GM23338 (cell line): ENCODE data around the gene GUCY2C.

ENCODE experiments used
- CREB1 ChIP-seq: fragments of 250-450 bp; sonication (Bioruptor Pico); IDR thresholded peaks from 2 replicates; pipeline ENCODE4 v1.5.0; 2020; ENCODE audit warnings: low read depth, mild to moderate bottlenecking, moderate library complexity
- EZH2 ChIP-seq: fragments of 200-600 bp; sonication (generic); IDR thresholded peaks from one replicate; pipeline ENCODE4 v1.8.0; 2017; ENCODE audit warnings: antibody characterized with exemption, mild to moderate bottlenecking, low read depth; ENCODE audit not compliant: unreplicated experiment
- TF ChIP-seq, protein P1 (sequence below): IDR thresholded peaks from one replicate; pipeline ENCODE4 v1.6.1; 2018; ENCODE audit warnings: antibody characterized with exemption; ENCODE audit not compliant: unreplicated experiment
- TF ChIP-seq, protein P2 (sequence below), 2 experiments: fragments of 200-600 bp in 1 of 2; sonication (generic) in 1 of 2; conservative IDR thresholded peaks; 2 replicates each; pipeline versions ENCODE4 v1.5.1 to v1.6.1; 2016 to 2017; ENCODE audit warnings: antibody characterized with exemption in 2 of 2, low read depth in 2 of 2, mild to moderate bottlenecking in 2 of 2, moderate library complexity in 1 of 2

DNA sequence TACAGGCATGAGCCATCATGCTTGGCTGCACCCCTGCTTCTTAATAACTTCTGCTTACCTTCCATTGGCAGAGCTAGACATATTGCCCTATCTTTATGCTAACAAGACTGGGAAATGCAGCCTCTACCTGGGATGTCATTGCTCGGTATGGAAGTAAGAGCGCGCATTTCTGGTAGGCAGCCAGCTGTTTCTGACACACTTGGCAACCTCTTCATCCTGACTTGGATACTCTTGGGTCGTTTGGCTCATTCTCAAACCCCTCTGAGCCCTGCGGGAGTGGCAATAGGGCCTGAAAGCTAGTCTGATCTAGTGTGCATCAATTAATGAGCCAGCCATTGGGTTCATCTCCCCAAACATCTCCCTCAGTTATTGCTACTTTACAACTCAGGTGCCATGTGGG, 123.3 kb downstream of the GUCY2C start:
- TF ChIP-seq, protein P1, sequence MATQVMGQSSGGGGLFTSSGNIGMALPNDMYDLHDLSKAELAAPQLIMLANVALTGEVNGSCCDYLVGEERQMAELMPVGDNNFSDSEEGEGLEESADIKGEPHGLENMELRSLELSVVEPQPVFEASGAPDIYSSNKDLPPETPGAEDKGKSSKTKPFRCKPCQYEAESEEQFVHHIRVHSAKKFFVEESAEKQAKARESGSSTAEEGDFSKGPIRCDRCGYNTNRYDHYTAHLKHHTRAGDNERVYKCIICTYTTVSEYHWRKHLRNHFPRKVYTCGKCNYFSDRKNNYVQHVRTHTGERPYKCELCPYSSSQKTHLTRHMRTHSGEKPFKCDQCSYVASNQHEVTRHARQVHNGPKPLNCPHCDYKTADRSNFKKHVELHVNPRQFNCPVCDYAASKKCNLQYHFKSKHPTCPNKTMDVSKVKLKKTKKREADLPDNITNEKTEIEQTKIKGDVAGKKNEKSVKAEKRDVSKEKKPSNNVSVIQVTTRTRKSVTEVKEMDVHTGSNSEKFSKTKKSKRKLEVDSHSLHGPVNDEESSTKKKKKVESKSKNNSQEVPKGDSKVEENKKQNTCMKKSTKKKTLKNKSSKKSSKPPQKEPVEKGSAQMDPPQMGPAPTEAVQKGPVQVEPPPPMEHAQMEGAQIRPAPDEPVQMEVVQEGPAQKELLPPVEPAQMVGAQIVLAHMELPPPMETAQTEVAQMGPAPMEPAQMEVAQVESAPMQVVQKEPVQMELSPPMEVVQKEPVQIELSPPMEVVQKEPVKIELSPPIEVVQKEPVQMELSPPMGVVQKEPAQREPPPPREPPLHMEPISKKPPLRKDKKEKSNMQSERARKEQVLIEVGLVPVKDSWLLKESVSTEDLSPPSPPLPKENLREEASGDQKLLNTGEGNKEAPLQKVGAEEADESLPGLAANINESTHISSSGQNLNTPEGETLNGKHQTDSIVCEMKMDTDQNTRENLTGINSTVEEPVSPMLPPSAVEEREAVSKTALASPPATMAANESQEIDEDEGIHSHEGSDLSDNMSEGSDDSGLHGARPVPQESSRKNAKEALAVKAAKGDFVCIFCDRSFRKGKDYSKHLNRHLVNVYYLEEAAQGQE, result no peak
- TF ChIP-seq, protein P2, sequence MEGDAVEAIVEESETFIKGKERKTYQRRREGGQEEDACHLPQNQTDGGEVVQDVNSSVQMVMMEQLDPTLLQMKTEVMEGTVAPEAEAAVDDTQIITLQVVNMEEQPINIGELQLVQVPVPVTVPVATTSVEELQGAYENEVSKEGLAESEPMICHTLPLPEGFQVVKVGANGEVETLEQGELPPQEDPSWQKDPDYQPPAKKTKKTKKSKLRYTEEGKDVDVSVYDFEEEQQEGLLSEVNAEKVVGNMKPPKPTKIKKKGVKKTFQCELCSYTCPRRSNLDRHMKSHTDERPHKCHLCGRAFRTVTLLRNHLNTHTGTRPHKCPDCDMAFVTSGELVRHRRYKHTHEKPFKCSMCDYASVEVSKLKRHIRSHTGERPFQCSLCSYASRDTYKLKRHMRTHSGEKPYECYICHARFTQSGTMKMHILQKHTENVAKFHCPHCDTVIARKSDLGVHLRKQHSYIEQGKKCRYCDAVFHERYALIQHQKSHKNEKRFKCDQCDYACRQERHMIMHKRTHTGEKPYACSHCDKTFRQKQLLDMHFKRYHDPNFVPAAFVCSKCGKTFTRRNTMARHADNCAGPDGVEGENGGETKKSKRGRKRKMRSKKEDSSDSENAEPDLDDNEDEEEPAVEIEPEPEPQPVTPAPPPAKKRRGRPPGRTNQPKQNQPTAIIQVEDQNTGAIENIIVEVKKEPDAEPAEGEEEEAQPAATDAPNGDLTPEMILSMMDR (conservative IDR thresholded peaks at IDR 0.05; ENCODE audit: low read depth in 2 of 2), result no peak
- no peak for TF ChIP-seq CREB1 (CRISPR knock-in tag)
- no peak for TF ChIP-seq EZH2
